Measurements from ENCODE around the gene ATP8A2. TPM values are rescaled to one million over a fixed set of nuclear protein-coding genes. Genes with fewer than 3 reads are reported as not detected.

Gene ATP8A2
- total RNA-seq, 2 experiments from 2014 or later = not detected

DNA sequence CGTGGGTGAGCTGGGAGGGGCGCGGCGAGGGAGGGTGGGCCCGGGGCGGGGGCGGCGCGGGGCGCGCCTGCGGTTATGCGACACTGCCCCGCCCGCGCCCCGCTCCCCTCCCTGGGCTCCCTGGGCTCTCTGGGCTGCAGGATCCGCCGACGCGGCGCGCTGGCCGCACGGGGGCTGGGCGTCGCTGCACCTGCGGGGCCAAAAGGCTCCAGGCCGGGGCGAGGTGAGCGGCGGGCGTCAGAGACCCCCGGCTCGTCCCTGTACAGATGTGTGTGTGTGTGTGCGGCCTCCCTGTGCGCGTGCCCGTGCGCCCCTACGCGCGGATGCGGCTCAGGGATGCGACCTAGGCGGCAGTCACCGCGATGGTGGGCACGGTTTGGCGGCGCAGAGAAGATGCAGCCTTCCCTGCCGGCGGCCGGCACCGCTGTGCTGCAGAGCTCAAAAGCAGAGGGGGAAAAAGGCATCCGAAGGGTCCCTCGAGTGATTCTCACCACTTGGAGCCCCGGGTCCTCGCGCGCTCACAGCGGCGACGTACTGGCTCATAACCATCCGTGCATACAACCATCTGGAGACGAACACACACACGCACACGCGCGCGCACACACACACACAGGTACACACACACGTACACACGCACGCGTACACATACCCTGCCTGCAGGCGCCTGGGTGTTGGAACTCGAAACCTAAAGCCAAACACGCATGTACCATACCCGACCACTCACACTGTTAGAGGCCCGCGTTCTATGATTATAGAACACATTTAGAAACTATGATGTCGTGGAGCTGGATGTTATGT lies 709 bp downstream of the ATP8A2 start:
- TF ChIP-seq, protein P1, sequence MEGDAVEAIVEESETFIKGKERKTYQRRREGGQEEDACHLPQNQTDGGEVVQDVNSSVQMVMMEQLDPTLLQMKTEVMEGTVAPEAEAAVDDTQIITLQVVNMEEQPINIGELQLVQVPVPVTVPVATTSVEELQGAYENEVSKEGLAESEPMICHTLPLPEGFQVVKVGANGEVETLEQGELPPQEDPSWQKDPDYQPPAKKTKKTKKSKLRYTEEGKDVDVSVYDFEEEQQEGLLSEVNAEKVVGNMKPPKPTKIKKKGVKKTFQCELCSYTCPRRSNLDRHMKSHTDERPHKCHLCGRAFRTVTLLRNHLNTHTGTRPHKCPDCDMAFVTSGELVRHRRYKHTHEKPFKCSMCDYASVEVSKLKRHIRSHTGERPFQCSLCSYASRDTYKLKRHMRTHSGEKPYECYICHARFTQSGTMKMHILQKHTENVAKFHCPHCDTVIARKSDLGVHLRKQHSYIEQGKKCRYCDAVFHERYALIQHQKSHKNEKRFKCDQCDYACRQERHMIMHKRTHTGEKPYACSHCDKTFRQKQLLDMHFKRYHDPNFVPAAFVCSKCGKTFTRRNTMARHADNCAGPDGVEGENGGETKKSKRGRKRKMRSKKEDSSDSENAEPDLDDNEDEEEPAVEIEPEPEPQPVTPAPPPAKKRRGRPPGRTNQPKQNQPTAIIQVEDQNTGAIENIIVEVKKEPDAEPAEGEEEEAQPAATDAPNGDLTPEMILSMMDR (conservative IDR thresholded peaks at IDR 0.05; ENCODE audit: low read length) = no peak
- no peak for TF ChIP-seq EZH2phosphoT487 (IDR thresholded peaks at IDR 0.05; ENCODE audit: borderline replicate concordance, low read depth, low read length)
- ChIA-PET CTCF (ENCODE audit: unreplicated experiment) (no interaction called here), POLR2A (interaction anchor here (0.5 kb wide), 1 partner anchor 328 kb away, joined by 3 read pairs; no protein-coding TSS in a partner anchor)
- no TSS peak for BruUV-seq (replicated peaks)
- intact Hi-C loops (cut with micrococcal nuclease; ENCODE audit: unreplicated experiment) = no loop called here
- no peak overlapping the region for H2AFZ ChIP-seq (ENCODE audit: low read length)
- H3K9me2 ChIP-seq (ENCODE audit: insufficient read depth, low read length) = no peaks in the 10 kb centered on the region
- no peaks in the 10 kb centered on the region for H3K4me1 ChIP-seq (ENCODE audit: insufficient read depth, low read length, poor library complexity, severe bottlenecking)
- no peak overlapping the region for H3K4me3 ChIP-seq (ENCODE audit: low read depth, low read length, poor library complexity, severe bottlenecking)
- no peak overlapping the region for H3K27ac ChIP-seq (ENCODE audit: low read depth, low read length, poor library complexity, severe bottlenecking)
- no peaks in the 10 kb centered on the region for H4K20me1 ChIP-seq (ENCODE audit: insufficient read depth, low read length)
- no peaks in the 10 kb centered on the region for H3K79me2 ChIP-seq (ENCODE audit: insufficient read depth, low read depth, low read length)
- DNase-seq (ENCODE audit: low spot score) = no peak
- H3K4me2 ChIP-seq (ENCODE audit: low read length) = no peak overlapping the region
- H3K9me3 ChIP-seq (ENCODE audit: low read length) = no peaks in the 10 kb centered on the region
- H3K36me3 ChIP-seq (ENCODE audit: insufficient read depth, low read length) = no peaks in the 10 kb centered on the region

DNA sequence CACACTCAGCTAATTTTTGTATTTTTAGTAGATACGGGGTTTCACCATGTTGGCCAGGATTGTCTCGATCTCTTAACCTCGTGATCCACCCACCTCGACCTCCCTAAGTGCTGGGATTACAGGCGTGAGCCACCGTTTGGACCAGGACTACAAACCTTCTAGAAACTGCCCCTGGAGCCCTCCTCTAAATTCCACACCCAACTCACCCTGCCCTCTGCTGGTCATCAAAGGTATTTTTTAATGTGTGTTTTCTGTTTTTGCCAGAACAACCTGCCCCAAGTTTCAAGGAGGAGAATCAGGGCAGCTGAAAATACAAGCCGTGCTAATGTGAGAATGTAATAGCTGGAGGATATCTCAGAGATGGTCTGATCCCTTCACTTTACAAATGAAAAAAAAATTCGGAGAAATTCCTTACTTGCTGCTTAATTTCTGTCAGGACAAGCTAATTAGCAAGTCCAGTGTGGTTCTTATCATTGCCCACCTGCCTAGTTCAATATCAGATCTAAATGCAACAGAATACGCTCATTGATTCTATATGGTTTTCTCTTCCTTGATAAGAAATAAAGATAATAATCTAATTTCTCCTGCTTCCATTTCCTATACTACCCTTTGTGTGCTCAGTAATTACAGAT lies 4.1 kb downstream of the ATP8A2 start:
- H4K20me1 ChIP-seq (ENCODE audit: insufficient read depth, low read length) = no peaks in the 10 kb centered on the region
- DNase-seq (ENCODE audit: low spot score) = peak; percentile 56
- no peak for TF ChIP-seq EZH2phosphoT487 (IDR thresholded peaks at IDR 0.05; ENCODE audit: borderline replicate concordance, low read depth, low read length)
- TF ChIP-seq, protein P1 (conservative IDR thresholded peaks at IDR 0.05; ENCODE audit: low read length) = peak; percentile 80
- ChIA-PET POLR2A (no interaction called here), CTCF (ENCODE audit: unreplicated experiment) (interaction anchor here (0.6 kb wide), 1 partner anchor 241 kb away, joined by 4 read pairs; no protein-coding TSS in a partner anchor)
- H3K27ac ChIP-seq (ENCODE audit: low read depth, low read length, poor library complexity, severe bottlenecking) = no peak overlapping the region
- no peak overlapping the region for H2AFZ ChIP-seq (ENCODE audit: low read length)
- H3K4me3 ChIP-seq (ENCODE audit: low read depth, low read length, poor library complexity, severe bottlenecking) = no peak overlapping the region
- BruUV-seq (replicated peaks) = no TSS peak
- intact Hi-C loops (cut with micrococcal nuclease; ENCODE audit: unreplicated experiment) = loop anchor here (1.0 kb wide), 1 partner anchor 143 kb away; no protein-coding TSS in a partner anchor
- H3K4me2 ChIP-seq (ENCODE audit: low read length) = no peak overlapping the region
- H3K79me2 ChIP-seq (ENCODE audit: insufficient read depth, low read depth, low read length) = no peaks in the 10 kb centered on the region
- no peaks in the 10 kb centered on the region for H3K4me1 ChIP-seq (ENCODE audit: insufficient read depth, low read length, poor library complexity, severe bottlenecking)
- no peaks in the 10 kb centered on the region for H3K9me2 ChIP-seq (ENCODE audit: insufficient read depth, low read length)
- no peaks in the 10 kb centered on the region for H3K9me3 ChIP-seq (ENCODE audit: low read length)
- no peaks in the 10 kb centered on the region for H3K36me3 ChIP-seq (ENCODE audit: insufficient read depth, low read length)

Measured in OCI-LY7 (cell line).